ENCODE measurements around the gene MSH3.
"Not testable (repeated sequence)": the region's sequence is repeated elsewhere in the genome, so short reads cannot be mapped to it uniquely, and the experiment has no call there.

Gene MSH3

DNA sequence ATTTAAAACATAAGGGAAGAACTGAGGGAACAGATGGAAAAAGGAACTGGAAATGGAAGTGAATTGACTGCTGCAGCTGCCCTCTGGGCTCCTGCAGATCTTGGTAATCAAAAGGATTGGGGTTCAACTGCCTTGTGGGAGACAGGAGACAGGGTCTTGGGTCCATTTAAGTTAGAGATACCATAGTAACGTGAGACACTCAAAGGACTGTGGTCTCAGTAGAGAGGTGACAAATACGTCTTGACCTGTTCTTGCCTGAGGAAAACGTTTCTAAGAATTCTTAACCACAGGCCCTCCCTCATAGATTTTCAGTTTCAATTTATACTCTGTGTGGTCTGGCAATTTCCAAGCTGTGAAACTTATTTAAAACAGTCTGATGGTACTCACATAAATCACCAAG is 101.2 kb downstream of the MSH3 start:
- DNase-seq (ENCODE audit: low spot score): no peak

DNA sequence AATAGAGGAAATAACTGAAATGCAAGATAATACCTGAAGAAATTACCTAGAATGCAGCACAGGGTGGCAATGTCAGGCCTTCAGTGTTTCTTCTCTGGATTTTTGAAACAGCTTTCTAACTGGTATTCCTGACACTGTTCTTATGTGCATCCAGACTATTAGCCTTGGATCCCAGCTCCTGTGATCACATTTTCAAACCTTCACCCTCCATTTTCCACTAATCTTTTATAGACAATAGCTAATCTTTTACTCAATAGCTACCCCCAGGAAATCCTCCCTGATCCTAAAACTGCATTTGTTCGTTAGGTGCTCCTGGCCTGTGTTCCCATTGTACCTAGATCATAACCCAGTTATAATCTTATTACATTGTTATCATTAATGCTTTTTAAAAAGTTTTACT is 101.8 kb downstream of the MSH3 start:
- no peak for DNase-seq (ENCODE audit: low spot score)

DNA sequence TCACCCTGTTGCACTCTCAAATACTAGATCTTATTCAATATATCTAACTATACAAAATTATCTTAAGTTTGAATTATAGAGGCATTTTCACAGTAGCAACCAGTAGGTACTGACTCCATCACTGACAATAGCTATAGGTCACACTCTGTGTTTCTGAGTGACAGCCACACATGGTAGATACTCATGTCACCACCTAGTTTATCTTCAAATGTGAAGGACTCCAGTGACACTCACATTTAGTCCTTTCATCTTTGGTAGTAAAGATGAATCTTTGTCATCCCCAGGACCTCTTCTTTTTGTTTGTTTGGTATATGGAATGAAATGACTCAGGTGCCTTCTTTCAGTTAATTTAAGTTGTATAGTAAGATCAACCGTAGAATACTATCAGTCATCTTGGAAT is 102.8 kb downstream of the MSH3 start:
- no peak for DNase-seq (ENCODE audit: low spot score)

- DNase-seq (ENCODE audit: low spot score): no peak
Observed at GRCh38 chr5:80759866-80760577, 105.6 kb downstream of the MSH3 start.

DNA sequence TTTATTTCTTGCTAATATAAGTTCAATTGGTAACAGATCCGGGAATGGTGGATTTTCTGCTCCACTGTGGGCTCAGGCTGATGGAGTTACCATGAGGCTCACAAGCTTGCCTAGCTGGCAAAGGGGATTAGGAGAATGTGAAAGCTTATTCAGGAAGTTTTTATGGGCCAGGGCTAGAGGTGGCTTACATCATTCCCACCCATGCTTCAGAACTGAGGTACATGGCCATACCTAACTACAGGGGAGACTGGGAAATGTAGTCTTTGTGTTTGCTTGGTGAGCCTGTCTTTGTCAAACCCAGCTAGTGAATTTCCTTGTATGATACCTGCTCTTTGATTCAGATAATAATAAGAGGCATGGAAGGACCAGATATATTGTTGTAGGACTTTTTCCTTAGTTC is 106.2 kb downstream of the MSH3 start:
- DNase-seq (ENCODE audit: low spot score): no peak

GRCh38 chr5:80761176-80761575 is 106.7 kb downstream of the MSH3 start:
- no peak for DNase-seq (ENCODE audit: low spot score)

DNA sequence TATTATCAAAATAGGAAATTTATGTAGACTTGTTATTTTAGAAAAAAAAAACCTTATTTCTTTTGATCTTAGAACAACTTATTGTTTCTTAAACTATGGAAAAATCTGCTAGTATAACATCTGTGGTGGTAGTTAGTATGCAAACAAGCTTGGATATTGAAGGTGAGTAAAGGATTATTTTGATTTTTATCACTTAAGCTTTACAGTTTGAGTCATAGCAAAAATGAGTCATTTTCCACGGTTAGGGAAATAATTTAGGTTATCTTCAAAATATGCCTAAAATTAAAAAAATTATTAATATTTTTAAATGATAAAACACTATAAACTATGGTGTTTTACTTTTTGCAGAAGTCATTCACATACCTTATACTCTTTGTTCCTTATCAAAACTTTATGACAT is 107.5 kb downstream of the MSH3 start:
- DNase-seq (ENCODE audit: low spot score): no peak

DNA sequence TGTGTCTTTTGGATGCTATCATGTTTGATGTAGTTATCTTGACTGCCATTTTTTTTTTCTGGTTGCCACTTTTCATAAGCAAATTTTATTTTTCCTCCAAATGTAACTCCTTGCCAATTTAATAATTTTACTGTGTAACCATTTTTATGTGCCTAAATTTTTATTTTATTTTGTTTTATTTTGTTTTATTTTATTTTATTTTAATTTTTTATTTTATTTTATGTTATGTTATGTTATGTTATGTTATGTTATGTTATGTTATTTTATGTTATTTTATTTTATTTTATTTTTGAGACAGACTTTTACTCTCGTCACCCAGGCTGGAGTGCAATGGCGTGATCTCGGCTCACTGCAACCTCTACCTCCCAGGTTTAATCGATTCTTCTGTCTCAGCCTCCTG is 108.1 kb downstream of the MSH3 start:
- no peak for DNase-seq (ENCODE audit: low spot score)

DNA sequence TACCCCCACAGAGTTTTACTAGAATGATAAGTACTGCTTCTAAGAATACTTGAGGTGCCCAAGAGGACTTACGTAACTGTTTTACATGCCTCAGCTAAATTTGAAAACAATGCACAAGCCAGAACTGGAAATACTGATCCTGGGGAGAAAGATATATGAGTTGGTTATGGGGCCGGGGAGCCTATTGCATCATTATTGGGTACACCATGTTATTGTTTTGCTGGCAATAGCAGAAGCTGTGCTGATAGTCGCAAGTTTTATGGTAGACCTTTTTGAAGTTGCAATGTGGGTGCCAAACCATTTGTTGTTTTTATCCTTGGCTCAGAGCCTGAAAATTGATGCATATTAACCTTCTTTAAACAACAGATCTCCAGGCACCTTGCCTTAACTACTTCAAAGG is 108.8 kb downstream of the MSH3 start:
- no peak for DNase-seq (ENCODE audit: low spot score)

GRCh38 chr5:80763873-80764647 is 109.6 kb downstream of the MSH3 start:
- DNase-seq (ENCODE audit: low spot score): no peak

DNA sequence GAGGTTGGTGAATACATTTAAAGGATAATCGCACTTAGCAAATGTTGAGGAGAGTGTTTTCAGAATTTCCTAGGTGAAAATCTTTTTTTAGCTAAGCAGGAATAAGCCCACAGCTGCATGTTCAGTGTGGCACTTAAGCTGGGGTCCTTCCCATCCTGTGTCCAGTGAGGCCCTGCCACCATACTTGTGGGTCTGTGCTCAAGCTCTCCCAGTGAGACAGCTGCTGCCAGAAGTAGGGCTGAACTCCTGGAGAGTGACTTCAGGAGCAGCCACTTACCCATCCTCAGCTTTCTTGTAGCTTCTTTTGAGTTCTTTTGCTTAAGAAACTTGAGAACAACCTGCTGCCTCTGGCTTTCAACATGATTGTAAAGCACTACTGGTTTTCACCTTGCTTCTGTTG is 110.3 kb downstream of the MSH3 start:
- DNase-seq (ENCODE audit: low spot score): no peak

- no peak for DNase-seq (ENCODE audit: low spot score)
Observed at GRCh38 chr5:80777347-80778287, 123.2 kb downstream of the MSH3 start.

DNA sequence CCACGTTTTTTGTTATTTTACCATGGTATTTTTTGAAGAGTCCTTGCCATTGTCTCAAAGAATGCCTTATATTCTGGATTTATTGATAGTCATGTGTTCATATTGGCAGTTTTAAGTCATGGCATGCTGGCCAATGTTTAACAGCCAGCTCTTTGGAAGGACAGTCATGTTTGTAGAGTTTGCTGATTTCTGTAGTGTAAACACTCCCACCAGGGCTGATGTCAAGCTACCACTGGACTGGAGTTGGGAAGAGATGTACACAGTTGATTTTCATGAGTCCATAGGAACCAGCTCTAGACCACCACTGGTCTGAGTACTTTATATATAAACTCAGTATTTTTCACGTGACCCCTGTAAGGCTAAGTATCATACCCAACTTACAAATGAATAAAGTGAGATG is 125.6 kb downstream of the MSH3 start:
- no peak for DNase-seq (ENCODE audit: low spot score)

DNA sequence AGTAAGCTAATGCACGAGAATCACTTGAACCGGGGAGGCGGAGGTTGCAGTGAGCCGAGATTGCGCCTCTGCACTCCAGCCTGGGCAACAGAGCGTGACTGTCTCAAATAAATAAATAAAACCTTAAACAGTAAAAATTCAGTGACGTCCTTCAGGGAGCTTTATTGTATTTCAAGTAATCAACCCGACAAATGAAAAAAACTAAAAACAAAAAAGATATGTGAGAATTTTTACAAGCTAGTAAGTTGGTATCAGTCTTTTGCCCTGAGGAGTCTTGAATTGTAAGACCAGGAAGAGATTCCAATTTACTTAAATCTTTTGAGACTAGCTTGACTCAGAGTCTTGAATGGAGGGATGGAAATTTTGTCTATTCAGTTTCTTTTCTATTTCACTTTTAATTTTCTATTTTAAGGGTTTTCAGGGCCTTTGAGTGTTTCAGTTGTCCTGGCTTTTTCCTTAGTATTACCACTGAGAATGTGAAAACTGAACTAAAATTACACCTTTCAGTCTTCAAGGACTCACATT is 126.4 kb downstream of the MSH3 start:
- no peak for DNase-seq (ENCODE audit: low spot score)

- DNase-seq (ENCODE audit: low spot score): no peak
Observed at GRCh38 chr5:80781356-80781755, 126.9 kb downstream of the MSH3 start.

GRCh38 chr5:80782626-80783025 is 128.2 kb downstream of the MSH3 start:
- no peak for DNase-seq (ENCODE audit: low spot score)

GRCh38 chr5:80783751-80784150 is 129.3 kb downstream of the MSH3 start:
- DNase-seq (ENCODE audit: low spot score): not testable (repeated sequence)

DNA sequence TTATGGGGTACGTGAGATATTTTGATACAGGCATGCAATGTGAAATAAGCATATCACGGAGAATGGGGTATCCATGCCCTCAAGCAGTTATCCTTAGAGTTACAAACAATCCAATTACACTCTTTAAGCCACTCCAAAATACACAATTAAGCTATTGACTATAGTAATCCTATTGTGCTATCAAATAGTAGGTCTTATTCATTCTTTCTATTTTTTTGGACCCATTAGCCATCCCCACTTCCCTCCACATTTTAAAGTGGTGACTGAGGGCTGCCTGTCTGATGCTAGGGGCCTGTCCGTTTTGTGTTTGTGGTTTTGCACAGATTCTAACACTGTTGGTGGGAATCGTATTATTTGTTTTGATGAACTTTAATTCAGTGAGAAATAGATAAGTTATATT is 130.0 kb downstream of the MSH3 start:
- DNase-seq (ENCODE audit: low spot score): no peak

DNA sequence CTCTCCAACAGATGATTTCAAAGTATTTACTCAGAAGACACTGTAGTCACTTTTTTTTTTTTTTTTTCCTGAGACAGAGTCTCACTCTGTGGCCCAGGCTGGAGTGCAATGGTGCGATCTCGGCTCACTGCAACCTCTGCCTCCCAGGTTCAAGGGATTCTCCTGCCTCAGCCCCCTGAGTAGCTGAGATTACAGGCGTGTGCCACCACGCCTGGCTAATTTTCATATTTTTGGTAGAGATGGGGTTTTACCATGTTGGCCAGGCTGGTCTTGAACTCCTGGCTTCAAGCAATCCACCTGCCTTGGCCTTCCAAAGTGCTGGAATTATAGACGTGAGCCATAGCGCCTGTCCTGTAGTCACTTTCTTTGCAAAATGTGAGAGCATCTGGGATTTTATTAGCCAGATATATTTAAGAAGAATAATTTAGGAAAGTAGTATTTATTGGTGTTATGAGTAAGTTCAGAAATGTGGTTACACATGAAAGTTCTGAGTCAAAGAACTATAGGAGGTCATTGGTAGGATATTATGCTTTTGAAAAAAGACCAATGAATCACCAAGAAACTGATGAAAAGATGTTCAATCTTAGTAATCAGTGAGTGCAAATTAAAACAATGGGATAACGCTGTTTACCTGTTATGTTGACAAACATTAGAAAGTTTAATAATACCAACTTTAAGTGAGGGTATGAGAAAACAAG is 135.0 kb downstream of the MSH3 start:
- DNase-seq (ENCODE audit: low spot score): not testable (repeated sequence)

DNA sequence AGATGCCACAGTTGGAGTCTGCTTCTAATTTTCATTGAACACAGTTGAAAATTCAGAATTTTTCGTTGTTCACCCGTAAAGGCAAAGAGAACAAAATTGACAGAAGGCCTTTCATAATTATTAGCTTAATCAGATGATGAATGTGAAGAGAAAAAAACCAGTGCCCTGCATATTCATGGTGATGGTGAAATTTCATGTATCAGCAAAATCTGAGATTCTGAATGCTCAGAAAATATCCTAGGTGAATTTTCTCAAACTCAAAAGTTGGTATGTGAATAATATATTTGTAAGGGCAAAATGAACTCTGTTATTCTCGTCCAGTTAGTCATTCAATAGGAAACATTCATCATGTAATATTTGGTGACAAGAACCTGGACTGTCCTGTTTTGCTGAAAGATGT is 136.2 kb downstream of the MSH3 start:
- no peak for DNase-seq (ENCODE audit: low spot score)

DNA sequence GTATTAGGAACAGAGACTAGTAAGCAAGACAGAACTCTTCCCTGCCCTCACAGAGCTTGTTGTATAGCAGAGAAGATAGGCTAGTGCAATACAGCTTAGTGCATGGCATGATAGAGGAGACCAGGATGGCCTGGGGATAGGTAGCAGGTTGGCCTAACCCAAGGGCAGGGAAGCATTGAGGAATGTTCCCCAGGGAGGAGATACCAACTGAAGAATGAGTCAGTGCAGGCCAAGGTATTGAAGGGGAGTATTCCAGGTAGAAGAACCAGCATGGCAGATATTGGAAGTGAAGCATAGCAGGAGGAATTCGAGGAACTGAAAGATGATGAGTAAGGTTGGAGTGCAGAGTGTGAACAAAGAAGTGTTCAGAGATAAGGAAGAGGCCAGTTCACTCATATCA is 138.9 kb downstream of the MSH3 start:
- DNase-seq (ENCODE audit: low spot score): no peak

DNA sequence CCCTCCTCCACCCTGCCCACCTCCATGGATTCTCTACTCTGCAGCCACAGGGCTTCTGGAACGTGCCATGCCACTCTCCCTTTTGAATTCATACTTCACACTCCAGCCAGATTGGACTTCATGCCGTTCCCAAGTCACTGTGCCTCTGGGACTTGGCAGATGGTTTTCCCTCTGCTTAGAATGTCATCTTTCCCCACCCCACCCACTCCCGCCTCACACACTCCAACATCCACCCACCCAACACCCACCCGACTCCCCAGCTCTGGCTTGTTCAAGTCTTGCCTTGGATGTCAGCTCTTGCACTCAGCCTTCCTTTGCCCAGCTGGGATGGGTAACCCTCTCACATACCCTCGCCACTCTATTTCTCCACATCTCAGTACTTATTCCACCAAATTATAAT is 142.4 kb downstream of the MSH3 start:
- no peak for DNase-seq (ENCODE audit: low spot score)
